ENCODE measurements around the gene GGA2. TPM values are rescaled to one million over a fixed set of nuclear protein-coding genes. Genes with fewer than 3 reads are reported as not detected.
A peak's percentile ranks its signal among the peaks of the same experiment; 100 is the strongest.

Gene GGA2
- total RNA-seq, 6 experiments from 2014 or later, result 28.1 to 38.0 (median 35.7) TPM

DNA sequence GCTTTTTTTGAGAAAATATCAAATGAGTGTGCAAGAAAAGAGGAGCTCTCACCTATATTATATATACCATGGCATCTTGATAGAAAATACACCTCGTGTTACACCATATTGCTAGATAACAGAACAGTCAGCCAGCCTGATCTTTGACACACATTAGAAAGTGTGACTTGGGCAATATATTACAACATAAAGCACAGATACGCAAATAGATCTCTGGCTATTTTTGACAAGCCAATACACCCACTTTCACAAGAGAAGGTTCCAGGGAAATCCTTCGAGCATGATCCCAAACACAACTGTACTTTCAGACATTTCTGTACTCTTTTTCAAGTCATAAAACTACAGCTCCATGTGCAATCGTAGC lies 9.4 kb downstream of the GGA2 start:
- H3K4me1 Mint-ChIP-seq (ENCODE audit: low read depth), result peaks cover 30% of the 10 kb centered on the region
- no peaks in the 10 kb centered on the region for H3K9me3 Mint-ChIP-seq
- TF ChIP-seq, protein P1, sequence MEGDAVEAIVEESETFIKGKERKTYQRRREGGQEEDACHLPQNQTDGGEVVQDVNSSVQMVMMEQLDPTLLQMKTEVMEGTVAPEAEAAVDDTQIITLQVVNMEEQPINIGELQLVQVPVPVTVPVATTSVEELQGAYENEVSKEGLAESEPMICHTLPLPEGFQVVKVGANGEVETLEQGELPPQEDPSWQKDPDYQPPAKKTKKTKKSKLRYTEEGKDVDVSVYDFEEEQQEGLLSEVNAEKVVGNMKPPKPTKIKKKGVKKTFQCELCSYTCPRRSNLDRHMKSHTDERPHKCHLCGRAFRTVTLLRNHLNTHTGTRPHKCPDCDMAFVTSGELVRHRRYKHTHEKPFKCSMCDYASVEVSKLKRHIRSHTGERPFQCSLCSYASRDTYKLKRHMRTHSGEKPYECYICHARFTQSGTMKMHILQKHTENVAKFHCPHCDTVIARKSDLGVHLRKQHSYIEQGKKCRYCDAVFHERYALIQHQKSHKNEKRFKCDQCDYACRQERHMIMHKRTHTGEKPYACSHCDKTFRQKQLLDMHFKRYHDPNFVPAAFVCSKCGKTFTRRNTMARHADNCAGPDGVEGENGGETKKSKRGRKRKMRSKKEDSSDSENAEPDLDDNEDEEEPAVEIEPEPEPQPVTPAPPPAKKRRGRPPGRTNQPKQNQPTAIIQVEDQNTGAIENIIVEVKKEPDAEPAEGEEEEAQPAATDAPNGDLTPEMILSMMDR (IDR thresholded peaks at IDR 0.05), result no peak
- 0 out of 2 replicates have a peak, but pooled peaks cover 6% of the 10 kb centered on the region for H3K36me3 Mint-ChIP-seq (ENCODE audit: low read depth)
- H3K4me3 Mint-ChIP-seq, result no peak overlapping the region
- H3K27ac Mint-ChIP-seq, result no peak overlapping the region
- DNase-seq, result no peak
- H3K27me3 Mint-ChIP-seq (ENCODE audit: insufficient read depth), result peaks cover 2% of the 10 kb centered on the region; the same call in 1 of the 2 replicates

DNA sequence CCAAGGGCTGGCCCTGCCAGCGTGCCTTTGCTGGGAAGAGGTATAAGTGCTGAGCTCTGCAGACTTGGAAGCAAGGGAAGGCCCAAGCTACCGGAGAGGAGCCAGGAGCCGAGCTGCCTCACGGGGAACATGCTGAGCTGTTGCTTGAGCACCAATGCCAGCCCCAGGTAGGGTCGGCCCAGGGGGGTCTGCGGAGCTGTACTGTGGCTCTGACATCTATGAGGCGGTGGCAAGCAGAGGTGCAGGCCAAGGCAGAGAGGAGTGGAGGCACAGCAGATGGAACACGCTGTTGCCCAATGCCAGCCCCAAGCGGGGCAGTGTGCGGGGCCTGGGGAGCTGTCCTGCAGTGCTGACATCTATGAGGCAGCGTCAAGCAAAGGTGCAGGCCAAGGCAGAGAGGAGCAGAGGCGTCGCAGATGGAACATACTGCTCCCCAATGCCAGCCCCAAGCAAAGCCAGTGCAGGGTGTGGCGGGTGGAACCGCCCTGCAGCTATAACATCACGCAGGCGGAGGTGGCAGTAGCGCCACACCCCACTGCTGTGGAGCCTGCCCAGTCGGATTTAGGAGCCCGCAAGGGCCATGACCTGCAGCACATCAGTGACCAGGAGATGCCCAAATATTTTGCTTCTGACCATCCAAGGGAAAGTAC lies 10.0 kb downstream of the GGA2 start:
- TF ChIP-seq, protein P1 (IDR thresholded peaks at IDR 0.05), result no peak
- H3K27me3 Mint-ChIP-seq (ENCODE audit: insufficient read depth), result peaks cover 2% of the 10 kb centered on the region; the same call in 1 of the 2 replicates
- H3K27ac Mint-ChIP-seq, result no peak overlapping the region
- H3K4me3 Mint-ChIP-seq, result no peak overlapping the region
- H3K4me1 Mint-ChIP-seq (ENCODE audit: low read depth), result peaks cover 25% of the 10 kb centered on the region
- no peak for DNase-seq
- H3K9me3 Mint-ChIP-seq, result no peaks in the 10 kb centered on the region
- 0 out of 2 replicates have a peak, but pooled peaks cover 9% of the 10 kb centered on the region for H3K36me3 Mint-ChIP-seq (ENCODE audit: low read depth)

DNA sequence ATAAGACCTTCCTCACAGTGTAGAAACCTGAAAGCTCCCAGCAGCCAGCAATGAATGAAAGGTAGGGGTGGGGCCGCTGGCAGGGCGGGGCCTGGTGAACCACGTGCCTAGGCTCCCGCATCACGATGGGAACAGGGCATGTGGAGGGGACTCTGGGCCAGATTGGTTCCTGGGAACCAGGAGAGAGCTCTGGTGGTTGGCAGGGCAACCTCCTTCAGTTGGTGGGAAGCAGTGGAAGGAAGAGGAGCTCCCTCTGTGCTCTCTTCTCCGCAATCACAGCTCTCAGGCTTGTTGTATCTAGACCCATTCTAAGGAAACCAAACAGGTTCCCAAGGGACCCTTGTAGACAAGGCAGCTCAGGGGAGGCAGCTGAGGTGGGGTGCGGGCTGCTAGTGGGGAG lies 10.5 kb downstream of the GGA2 start:
- Mint-ChIP-seq H3K4me1 (ENCODE audit: low read depth) (peaks cover 20% of the 10 kb centered on the region), H3K36me3 (ENCODE audit: low read depth) (0 out of 2 replicates have a peak, but pooled peaks cover 12% of the 10 kb centered on the region), H3K9me3 (no peaks in the 10 kb centered on the region)

DNA sequence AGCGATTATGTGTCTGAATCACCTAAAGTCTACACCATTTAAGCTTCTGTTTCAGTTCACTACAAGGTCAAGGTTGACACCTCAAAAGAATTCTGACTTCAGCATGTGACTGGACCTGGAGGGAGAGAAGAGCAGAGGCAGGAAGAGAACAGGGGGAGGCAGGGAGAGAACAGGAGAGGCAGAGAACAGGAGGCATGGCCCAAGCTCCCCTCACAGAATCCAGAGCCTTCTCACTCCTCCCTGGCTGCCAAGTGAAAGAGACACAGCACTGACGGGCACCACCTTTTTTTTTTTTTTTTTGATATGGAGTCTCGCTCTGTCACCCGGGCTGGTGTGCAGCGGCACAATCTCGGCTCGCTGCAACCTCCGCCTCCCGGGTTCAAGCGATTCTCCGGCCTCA lies 11.4 kb downstream of the GGA2 start:
- Mint-ChIP-seq H3K27ac (no peak overlapping the region), H3K9me3 (no peaks in the 10 kb centered on the region), H3K4me1 (ENCODE audit: low read depth) (peaks cover 10% of the 10 kb centered on the region), H3K27me3 (ENCODE audit: insufficient read depth) (peaks cover 7% of the 10 kb centered on the region), H3K4me3 (no peak overlapping the region), H3K36me3 (ENCODE audit: low read depth) (0 out of 2 replicates have a peak, but pooled peaks cover 16% of the 10 kb centered on the region)
- TF ChIP-seq, protein P1 (IDR thresholded peaks at IDR 0.05), result no peak
- DNase-seq, result no peak

More for the DNA sequence above, 10.5 kb downstream of the GGA2 start:
- no peak overlapping the region for H3K27ac Mint-ChIP-seq
- H3K27me3 Mint-ChIP-seq (ENCODE audit: insufficient read depth), result peaks cover 2% of the 10 kb centered on the region; the same call in 1 of the 2 replicates
- no peak for DNase-seq
- no peak overlapping the region for H3K4me3 Mint-ChIP-seq
- TF ChIP-seq, protein P1 (IDR thresholded peaks at IDR 0.05), result no peak

DNA sequence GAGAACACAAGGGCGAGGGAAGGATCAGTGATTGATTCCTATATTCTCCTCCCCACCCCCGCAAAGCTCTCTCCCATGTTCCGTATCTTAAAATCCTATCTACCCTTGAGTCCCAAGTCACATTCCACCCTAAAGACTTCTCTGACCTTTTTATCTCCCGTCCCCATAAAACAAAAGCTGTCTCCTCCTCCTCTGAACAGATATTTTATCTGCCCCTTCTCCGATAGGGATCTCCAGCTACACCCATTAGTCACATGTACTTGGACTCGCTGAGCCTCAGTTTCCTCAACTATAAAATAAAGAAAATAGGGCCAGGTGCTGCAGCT lies 12.8 kb downstream of the GGA2 start:
- Mint-ChIP-seq H3K36me3 (ENCODE audit: low read depth) (peaks cover 21% of the 10 kb centered on the region; the same call in 1 of the 2 replicates), H3K9me3 (no peaks in the 10 kb centered on the region), H3K27me3 (ENCODE audit: insufficient read depth) (peaks cover 7% of the 10 kb centered on the region), H3K4me1 (ENCODE audit: low read depth) (peaks cover 14% of the 10 kb centered on the region), H3K27ac (peak overlapping the region; percentile 60), H3K4me3 (peak overlapping the region; percentile 62; the same call in 1 of the 2 replicates)
- no peak for DNase-seq
- TF ChIP-seq, protein P1 (IDR thresholded peaks at IDR 0.05), result no peak

Measured in HFFc6 (cell line).